ENCODE measurements around the gene STK24.
"Not testable (repeated sequence)": the region's sequence is repeated elsewhere in the genome, so short reads cannot be mapped to it uniquely, and the experiment has no call there.

The STK24 gene

DNA sequence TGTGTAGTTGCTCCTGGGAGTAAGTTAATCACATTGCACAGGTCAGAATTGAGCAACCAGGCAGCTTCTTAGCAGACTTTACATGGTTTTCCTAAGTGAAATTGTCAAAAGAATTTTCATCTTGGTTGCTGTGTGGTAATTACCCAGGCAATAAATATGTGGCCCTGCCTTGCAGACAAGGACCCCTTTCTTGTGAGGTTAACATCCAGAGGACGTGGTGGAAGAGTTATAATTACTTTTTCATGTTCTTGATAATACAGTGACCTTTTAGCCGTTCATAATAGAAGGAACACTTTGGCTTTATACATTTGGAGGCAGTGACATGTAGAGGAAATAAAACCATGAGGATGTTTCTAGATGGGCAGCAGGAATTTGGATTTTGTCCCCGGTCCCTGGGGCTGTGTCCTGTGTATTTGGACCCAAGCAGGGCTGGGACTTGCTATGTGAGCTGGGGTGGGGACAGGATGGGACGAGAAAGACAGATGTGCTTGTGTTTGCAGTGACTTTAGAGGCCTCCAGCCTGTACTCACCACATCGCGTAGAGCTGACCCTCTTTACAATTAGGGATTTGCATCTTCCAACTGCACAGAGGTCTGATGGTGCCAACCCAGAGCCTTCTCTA, 156.2 kb downstream of the STK24 start:
- in situ Hi-C loops (cut with MboI; ENCODE audit: low sequenced_read_pairs): no loop called here

DNA sequence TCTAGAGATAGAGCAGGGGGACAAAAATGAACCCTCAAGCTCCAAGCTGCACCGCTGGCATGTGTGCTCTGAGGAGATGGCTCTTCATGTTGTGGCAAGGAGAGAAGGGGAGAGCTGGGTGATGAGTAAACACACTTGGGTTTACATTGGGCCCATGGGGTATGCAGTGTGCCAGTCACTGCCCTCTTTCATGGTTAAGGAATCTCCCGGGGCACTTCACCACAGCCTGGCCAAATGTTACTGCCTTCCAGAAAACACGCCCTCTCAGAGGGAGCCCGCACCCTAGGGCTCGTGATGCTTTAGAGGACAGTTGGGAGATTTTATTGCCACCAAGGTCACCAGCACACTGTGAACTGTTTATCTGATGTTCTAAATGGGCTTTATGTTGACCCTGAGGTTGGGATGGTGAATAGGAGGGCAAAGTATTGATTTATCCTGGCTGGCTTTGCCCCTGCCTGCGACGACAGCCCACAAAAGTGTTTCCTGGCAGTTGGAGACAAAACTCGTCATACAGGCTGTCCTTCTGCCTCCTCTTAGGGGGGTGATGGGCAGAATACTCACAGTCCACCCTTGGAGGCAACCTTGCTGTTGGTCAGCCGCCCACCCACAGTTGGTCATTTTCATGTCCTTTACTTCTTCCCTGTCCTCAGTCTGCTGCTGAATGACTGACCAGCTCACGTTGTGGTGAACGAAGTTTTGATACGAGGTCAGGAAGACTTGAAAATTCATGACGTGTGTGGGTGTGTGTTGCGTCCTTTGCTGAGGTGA, 156.9 kb downstream of the STK24 start:
- in situ Hi-C loops (cut with MboI; ENCODE audit: low sequenced_read_pairs): no loop called here

DNA sequence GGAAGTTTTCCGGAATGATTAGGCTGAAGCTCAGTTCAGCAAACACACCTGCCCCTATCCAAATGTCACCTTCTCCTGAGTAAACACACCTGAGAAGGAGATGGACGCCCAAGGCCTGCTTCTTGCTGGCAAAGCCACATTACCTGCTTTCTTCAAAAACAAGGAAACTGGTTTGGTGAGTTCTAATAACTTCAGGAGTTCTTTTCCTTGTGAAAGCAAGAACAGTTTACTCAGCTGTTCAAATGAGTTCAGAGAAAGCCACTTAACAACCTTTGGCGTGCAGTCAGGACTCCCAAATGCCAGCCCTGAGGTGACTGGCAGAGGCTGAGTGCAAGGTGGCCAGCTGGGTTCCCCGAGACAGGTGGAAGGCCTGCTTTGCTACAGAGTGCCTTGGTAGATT, 160.5 kb downstream of the STK24 start:
- in situ Hi-C loops (cut with MboI; ENCODE audit: low sequenced_read_pairs): no loop called here

DNA sequence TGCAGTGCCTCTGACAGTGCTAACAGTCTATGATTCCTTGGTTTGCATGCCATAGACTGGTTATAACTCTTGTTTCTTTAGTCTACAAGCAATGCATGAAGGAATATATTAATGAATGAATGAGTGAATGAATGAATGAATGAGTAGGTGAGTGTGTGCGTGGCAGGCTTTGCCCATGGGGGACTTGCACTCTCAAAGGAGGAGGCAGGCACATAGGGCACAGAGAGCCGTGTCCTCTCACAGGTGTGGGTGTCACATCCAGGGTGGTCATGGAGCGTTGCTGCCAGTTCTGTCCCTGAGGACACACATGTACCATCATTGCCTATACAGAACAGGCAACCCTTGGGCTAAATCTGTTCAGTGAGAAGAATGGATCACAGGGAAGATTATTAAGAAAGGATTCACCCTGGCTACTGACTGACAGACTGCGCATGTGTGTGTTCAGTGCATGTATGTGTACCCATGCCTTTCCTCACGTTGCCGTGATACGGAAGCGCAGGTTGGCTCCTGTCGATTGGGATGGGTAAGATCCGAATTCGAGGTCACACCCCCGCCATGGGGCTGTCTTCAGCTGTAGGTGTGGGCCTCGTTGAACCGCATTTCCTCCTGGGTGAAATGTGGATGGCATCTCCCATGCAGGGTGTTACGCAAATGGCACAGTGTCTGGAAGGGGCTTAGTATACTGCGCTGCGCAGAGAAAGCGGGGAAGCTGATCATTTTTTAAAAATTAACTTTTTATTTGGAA, 161.4 kb downstream of the STK24 start:
- in situ Hi-C loops (cut with MboI; ENCODE audit: low sequenced_read_pairs): no loop called here

DNA sequence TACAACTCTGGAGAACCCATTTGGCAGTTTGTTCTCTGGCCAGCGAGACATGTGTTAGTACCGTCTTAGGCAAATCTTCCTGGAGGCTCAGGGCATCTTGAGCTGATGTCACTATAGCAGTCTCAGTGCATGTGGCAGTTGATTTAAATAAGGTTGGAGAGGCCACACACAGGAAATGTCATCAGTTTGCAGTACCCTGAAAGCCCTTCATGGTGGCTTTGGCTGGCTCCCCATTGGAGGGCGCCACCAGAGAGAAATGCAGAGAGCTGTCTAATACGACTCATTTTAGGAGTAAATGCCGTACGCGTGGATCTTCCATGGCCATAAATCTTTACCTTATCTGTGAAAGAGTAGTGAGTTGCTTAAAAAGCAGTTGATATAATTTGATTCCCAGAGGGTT, 163.1 kb downstream of the STK24 start:
- in situ Hi-C loops (cut with MboI; ENCODE audit: low sequenced_read_pairs): no loop called here

DNA sequence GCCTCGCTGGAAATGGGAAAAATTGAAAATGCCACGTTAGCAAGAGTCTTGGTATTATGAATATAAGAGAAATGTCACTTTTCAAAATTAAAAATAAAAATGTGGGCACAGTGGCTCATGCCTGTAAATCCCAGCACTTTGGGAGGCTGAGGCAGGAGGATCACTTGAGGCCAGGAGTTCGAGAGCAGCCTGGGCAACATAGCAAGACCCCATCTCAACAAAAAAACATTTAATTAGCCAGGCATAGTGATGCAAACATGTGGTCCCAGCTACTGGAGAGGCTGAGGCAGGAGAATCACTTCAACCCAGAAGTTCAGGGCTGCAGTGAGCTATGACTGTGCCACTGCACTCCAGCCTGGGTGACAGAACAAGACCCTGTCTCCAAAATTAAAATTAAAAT, 163.6 kb downstream of the STK24 start:
- in situ Hi-C loops (cut with MboI; ENCODE audit: low sequenced_read_pairs): not testable (repeated sequence)

DNA sequence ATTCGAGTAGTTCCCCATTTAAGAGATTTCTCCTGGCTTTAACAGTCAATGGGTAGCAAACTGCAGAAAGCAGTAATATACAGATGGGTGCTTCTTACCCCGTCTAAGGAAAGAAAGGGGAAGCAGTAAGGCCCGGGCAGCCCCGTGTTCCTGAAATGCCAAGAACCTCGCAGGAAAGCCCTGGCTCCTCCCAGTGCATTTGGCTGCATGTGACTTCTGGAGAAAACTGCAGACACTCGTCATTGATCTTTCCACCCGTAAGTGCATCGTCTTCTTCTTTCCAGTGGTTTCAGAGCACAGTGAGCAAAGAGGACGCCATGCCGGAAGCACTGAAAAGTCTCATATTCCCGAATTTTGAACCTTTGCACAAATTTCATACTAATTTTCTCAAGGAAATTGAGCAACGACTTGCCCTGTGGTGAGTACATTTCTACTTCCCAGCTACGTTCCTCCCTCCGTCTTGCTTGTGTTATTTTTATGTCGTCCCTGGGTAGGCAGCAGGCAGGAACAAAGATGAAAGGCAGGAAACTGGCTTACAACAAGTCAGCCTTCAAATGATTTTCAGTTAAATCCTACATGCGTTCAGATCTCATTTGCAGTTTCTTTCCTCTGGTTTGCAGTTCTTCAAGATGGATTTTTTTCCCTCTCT, 165.2 kb downstream of the STK24 start:
- in situ Hi-C loops (cut with MboI; ENCODE audit: low sequenced_read_pairs): no loop called here

DNA sequence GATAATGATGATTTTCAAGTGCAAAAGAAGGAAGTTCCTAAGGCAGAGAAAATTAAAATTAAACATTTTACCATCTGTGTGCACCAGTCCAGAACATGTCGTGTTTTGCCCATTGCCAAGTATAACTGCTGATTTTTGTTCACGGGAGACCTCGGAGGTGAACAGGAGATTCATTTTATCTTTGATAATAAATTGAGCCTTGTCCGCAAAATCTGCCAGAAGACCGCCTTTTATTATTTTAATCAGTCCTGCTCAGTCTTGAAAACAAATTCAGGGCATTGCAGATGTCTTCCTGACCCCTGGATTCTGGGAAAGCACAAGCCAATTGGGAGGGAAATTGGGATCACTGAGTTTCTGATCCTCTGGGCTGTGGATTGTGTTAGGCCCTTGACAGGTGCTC, 165.9 kb downstream of the STK24 start:
- in situ Hi-C loops (cut with MboI; ENCODE audit: low sequenced_read_pairs): no loop called here

DNA sequence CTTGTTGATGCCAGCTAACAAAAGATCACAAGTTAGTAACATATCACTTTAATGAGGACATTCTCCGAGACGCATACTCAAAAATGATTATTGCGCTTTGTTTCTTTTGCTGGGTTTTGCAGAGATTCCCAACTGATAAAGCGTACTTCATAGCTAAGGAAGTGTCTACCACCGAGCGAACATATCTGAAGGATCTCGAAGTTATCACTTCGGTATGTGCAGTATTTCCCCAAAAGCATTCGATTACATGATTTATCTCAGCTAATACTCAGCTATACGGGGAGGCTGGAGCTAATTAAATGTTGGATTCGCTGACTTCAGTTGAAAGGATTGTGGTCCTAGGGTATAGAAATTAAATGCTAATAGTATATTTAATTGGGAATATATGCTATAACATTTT, 166.3 kb downstream of the STK24 start:
- in situ Hi-C loops (cut with MboI; ENCODE audit: low sequenced_read_pairs): no loop called here

DNA sequence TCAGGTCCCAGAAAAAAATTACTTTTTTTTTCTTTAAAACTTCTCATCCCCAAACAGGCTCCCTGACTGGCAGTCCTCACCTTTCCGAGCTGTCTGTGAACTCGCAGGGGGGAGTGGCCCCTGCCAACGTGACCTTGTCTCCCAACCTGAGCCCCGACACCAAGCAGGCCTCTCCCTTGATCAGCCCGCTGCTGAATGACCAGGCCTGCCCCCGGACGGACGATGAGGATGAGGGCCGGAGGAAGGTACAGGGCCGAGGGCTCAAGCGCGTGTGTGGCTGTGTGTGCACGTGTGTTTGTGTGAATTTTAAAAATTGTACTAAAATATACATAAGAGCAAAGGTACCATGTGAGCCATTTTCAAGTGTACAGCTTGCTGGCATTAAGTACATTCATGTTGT, 167.6 kb downstream of the STK24 start:
- in situ Hi-C loops (cut with MboI; ENCODE audit: low sequenced_read_pairs): no loop called here

DNA sequence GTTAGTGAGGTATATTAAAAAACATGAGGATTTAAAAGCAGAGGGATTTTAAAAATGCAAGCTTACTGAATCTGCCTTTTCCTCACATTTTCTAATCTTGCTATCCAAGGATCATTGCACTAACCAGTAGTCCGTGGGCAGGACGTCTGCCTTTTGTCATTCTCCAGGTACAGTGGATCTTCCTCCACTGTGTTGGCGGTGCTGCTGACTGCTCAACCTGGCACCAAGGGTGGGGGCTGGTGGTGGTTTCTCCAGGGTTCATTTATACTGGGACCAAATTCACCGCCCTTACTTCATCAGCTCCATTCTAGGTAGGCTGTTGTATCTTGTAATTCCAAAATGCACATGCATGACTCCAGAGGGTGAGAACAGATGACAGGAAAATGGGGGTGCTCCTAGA, 169.3 kb downstream of the STK24 start:
- in situ Hi-C loops (cut with MboI; ENCODE audit: low sequenced_read_pairs): no loop called here

DNA sequence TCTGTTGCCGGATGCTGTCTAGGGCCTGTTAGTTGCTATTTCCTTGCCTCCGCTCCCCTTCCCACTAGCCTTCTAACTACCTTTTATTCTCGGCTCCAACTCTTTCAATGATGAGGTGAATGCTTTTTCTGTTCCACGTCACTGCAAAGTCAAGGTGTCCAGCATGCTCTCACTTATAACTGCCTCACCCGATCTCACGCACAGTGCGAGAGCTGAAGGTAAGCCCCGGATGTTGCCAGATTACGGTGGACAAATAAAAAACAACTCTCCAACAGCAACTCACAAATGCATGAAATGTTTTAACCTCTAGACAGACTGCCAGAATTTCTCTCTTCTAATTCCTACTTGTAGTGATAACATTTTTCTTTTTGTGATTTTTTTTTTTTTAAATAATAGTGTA, 169.9 kb downstream of the STK24 start:
- in situ Hi-C loops (cut with MboI; ENCODE audit: low sequenced_read_pairs): no loop called here

DNA sequence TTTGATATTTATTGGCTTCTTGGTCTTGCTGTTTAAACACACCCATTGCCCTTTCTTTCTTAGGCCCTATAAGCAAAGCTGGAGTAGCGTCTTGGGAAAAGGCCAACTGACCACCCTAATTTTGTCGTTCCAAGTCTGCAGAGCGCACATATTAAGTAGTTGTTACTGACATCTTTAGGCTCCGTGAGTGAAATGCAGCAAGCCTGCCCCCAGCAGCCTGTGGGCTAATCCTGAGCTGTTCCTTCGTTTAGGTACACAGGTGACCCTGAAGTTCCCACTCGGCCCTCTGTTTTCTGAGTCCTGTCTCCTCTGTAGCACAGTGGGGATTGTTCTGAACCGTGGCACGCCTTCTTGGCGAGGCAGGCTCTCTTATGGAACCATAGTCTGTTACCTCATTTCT, 170.5 kb downstream of the STK24 start:
- in situ Hi-C loops (cut with MboI; ENCODE audit: low sequenced_read_pairs): no loop called here

DNA sequence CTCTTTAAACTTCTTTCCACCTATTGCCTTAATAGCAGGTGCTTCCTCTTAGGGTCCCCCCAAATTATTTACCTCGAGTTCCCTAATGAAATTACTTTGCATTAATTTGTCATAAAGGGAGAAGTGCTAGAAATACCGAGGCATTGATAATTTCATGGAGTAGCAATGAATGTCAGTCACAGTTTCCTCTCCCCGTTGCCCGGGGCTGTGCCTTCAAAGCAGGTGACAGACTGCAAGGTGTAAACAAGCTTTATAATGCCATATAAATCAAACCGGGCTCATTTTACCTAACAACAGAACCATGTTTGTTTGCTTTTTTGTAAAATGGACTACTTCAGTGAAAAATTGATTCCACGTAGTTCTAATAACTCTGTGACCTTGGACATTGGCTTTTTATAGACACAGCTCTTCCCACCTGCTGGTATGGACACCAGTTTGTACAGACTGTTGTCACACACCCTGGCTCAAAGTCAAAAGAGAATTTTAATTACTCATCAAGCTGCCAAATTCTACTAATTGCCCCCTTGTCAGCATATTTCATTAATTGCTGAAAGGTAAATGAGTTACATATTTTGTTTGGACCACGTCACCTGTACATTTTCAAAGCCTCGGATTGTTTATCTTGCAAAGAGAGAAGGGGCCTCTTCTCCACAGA, 171.1 kb downstream of the STK24 start:
- in situ Hi-C loops (cut with MboI; ENCODE audit: low sequenced_read_pairs): no loop called here

DNA sequence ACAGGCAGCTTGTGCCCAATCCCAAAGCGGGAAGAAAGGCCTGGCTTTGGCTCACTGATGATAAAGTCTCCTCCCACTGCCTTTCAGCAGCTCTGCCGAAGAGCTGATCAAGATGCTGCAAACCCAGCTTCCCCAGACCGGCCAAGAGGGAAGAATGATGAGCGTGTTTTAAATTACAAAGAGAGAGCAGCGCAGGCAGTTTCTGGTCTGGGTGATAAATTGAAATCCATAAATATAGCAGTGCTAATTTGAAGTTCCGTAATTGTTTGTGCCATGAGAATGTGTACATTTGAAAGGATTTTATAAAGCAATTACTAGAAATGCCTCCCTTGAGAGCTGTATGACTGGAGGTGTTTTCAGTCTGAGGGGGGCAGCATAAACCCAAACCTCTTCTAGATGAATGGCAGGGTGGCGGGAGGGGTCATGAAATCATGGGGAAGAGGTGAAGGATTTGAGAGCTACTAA, 171.8 kb downstream of the STK24 start:
- in situ Hi-C loops (cut with MboI; ENCODE audit: low sequenced_read_pairs): no loop called here

DNA sequence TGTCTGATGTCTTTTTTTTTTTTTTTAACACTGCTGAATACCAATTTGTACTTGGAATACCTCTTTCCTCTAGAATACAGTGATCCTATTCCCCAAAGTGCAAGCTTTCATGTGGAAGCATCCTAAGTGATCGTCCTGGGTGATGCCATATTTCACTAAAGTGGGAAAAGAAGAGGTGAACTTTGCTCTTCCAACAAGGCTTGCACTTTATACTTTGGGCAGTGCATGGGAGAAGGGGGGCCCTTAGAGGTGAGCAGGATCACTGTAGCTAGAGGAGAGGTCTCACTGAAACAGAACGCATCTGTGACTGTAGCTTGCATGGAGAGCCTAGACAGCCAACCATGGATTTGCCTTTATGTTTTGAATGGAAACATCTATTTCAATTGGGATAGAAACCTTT, 173.8 kb downstream of the STK24 start:
- in situ Hi-C loops (cut with MboI; ENCODE audit: low sequenced_read_pairs): no loop called here

DNA sequence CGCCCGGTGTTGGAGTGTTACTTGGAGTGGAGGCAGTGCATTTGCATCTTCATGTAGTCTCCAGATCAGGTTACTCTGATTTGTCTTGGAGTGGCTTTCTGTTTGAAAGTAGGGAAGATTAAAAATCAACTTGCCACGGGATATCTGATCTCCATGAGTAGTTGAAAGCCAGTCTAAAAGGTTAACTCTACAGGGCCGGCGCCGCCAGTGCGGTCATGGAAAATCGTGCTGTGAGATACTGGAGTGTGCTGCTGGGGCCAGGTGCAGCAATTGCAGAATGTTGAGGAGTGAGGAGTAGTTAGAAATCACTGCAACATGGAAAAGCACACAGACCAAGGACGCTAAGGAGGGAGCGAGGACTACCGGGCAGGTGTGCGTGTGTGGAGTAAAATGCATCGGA, 175.0 kb downstream of the STK24 start:
- in situ Hi-C loops (cut with MboI; ENCODE audit: low sequenced_read_pairs): no loop called here

DNA sequence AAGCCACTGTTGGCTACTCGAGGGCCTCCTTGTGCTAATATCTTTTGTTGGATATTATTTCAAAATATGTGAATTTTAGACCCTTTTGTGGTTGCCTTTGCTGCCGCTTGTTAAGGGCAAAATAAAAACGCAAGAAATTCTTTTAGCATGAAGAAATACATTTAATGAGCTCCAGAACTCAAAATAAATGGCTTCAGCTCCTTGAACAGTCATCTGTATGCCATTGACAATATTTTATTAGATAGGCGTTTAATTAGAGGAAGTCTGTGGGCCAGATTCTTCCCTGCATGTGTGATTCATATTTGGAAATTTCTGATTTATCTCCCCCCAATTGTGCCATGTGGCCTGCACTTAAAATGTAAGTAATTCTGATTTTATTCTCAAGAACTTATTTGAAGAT, 177.2 kb downstream of the STK24 start:
- in situ Hi-C loops (cut with MboI; ENCODE audit: low sequenced_read_pairs): no loop called here

DNA sequence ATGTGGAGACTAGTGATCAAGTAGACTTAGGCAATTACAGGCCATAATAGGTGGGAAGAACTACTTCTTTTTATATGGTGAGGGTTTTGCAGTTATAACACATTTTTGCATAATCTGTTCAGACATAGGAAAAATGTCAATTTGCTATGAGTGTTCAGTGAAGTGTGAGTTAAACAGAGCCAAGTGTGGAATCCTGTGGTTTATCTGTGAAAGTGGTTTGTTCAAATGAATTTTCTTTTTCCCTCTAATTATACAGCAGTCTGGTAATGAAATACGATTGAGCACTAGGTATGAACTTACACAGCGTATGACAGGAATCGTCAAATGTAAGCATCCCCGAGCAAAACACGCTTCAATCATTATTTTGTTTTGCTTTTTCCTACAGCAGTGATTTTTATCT, 178.3 kb downstream of the STK24 start:
- in situ Hi-C loops (cut with MboI; ENCODE audit: low sequenced_read_pairs): no loop called here

DNA sequence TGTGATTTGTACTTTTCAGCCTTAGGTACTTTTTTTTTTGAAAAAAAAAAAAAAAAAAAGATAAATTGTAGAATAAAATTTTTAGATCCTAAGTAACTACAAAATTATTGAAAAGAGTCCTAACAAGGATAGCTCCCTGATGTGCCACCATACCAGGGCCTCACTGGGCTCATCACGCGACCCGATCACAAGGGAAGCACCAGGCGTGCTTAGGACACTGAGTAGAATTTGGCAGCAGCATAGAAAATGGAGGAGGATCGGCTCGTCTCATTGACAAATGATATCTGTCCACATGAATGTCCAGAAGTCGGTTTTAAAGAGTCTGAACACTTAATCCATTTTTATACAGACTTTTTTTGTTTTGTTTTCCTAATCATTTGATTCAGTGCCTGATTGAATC, 179.0 kb downstream of the STK24 start:
- in situ Hi-C loops (cut with MboI; ENCODE audit: low sequenced_read_pairs): no loop called here

DNA sequence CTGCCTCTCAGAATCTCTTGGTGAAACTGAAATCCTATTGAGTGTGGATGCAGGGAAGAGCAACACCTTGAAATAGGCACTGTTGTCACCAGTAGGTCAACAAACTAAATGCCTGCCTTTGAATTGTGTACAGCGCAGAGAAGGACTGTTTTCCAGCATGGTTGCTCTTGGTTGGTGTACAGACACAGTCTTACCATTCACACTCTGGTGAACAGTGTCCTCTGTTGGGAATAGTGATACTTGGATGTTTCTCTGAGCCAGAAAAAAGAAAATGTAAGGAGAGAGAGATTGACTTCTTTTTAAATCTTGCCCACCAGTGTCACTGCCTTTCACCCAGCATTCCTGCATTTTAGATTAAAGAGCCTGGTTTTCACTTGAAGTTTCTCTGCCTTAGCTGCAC, 179.7 kb downstream of the STK24 start:
- in situ Hi-C loops (cut with MboI; ENCODE audit: low sequenced_read_pairs): no loop called here
